ENCODE data around the gene NOPCHAP1. TPM values are rescaled to one million over a fixed set of nuclear protein-coding genes. Genes with fewer than 3 reads are reported as not detected.

Gene NOPCHAP1
- total RNA-seq, 1 donor from 2014 or later: 25.2 TPM

DNA sequence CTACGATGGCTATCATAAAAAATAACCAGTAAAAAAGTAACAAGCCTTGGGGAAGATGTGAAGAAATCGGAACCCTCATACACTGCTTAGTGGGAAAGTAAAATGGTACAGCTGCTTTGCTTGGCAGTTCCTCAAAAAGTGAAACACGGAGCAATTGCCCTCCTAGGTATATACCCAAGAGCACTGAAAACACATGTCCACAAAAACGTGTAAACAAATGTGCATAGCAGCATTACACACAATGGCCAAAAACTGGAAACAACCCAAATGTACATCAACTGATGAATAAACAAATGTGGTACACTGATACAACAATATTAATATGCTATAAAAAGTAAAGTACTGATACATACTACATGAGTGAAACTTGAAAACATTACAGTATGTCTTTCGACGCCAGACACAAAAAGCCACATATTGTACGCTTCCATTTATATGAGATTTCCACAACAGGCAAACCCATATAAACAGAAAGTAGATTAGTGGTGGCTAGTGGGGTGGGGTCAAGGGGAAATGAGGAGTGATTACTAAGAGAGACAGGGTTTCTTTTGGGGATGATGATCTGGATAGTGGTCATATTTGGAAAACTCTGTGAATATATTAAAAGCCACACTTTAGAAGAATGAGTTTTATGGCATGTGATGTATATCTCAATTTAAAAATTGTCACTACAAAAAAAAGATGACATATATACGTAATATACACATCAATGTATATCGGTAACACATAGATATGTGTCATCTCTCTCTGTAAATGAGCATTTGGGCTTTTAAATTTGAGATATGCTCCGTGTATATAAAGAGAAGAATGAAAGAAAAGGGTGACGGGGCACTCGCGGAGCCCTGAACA, 29.0 kb upstream of the NOPCHAP1 start:
- Mint-ChIP-seq H3K27ac (peak overlapping the region; percentile 67), H3K27me3 (ENCODE audit: low read depth) (peaks cover 43% of the 10 kb centered on the region), H3K4me3 (ENCODE audit: low read depth) (peak overlapping the region; percentile 78), H3K36me3 (ENCODE audit: low read depth) (no peaks in the 10 kb centered on the region), H3K9me3 (no peaks in the 10 kb centered on the region), H3K4me1 (ENCODE audit: low read depth) (peaks cover 24% of the 10 kb centered on the region)
- intact Hi-C loops (cut with micrococcal nuclease): loop anchor here (5.0 to 10.0 kb wide), 2 partner anchors 192 to 275 kb away; no protein-coding TSS in a partner anchor
- DNase-seq (ENCODE audit: low spot score): no peak

DNA sequence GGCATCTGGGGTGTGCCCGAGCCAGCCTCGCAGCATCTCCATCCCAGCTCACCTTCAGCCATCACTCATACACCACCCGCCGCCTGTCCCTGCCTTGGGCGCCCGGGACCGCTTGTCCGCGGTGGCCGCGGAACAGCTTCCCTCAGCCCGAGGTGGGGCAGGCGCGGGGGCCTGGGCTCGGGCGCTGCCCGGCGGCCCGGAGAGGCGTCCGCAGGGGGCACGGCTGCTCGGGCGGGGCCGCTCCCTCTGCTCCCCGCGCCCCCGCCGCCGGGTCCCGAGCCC, 28.5 kb upstream of the NOPCHAP1 start:
- Mint-ChIP-seq H3K4me3 (ENCODE audit: low read depth) (peak overlapping the region; percentile 78), H3K27me3 (ENCODE audit: low read depth) (peaks cover 44% of the 10 kb centered on the region), H3K9me3 (no peaks in the 10 kb centered on the region), H3K27ac (peak overlapping the region; percentile 67), H3K4me1 (ENCODE audit: low read depth) (peaks cover 24% of the 10 kb centered on the region), H3K36me3 (ENCODE audit: low read depth) (no peaks in the 10 kb centered on the region)
- DNase-seq (ENCODE audit: low spot score): peak; percentile 13
- intact Hi-C loops (cut with micrococcal nuclease): loop anchor here (5.0 to 10.0 kb wide), 2 partner anchors 193 to 275 kb away; no protein-coding TSS in a partner anchor

GRCh38 chr12:104958001-104958804, 27.9 kb upstream of the NOPCHAP1 start, which contains the start of gene SLC41A2:
TSS of gene SLC41A2 (minus strand) at chr12:104958290. CDS start at chr12:104928527, 29,763 bp downstream.
- Mint-ChIP-seq H3K27me3 (ENCODE audit: low read depth) (peaks cover 46% of the 10 kb centered on the region), H3K4me1 (ENCODE audit: low read depth) (peaks cover 24% of the 10 kb centered on the region), H3K9me3 (no peaks in the 10 kb centered on the region), H3K4me3 (ENCODE audit: low read depth) (peak within 1 kb of the TSS; percentile 87), H3K27ac (peak within 1 kb of the TSS; percentile 88), H3K36me3 (ENCODE audit: low read depth) (no peaks in the 10 kb centered on the region)
- DNase-seq (ENCODE audit: low spot score): peak; percentile 65
- intact Hi-C loops (cut with micrococcal nuclease): loop anchor here (1.0 to 10.0 kb wide), 4 partner anchors 28 to 276 kb away; partner anchors contain the start of gene NOPCHAP1

DNA sequence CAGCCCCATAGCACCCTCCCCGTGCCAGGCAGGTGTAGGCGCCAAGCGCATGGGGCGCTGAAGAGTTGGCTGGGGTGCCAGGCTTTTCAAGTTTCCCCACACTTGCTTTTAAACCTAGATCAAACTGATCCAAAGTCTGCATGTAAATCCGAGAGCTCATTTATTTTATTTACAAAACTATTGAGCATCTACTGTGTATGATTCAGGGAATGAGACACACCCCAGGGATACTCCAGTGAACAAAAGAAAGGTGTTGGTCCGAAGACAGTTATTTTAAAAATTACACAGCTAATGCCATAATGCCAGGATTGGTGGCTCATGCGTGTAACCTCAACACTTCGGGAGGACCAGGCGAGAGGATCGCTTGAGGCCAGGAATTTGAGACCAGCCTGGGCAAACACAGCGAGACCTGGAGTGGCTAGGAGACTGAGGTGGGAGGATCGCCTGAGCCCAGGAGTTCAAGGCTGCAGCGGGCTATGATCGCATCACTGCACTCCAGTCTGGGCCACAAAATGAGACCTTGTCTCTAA, 27.2 kb upstream of the NOPCHAP1 start:
- Mint-ChIP-seq H3K27ac (peak overlapping the region; percentile 88), H3K36me3 (ENCODE audit: low read depth) (no peaks in the 10 kb centered on the region), H3K4me1 (ENCODE audit: low read depth) (peaks cover 21% of the 10 kb centered on the region), H3K27me3 (ENCODE audit: low read depth) (peaks cover 49% of the 10 kb centered on the region), H3K4me3 (ENCODE audit: low read depth) (peak overlapping the region; percentile 87), H3K9me3 (no peaks in the 10 kb centered on the region)
- no peak for DNase-seq (ENCODE audit: low spot score)
- intact Hi-C loops (cut with micrococcal nuclease): loop anchor here (1.0 to 10.0 kb wide), 4 partner anchors 27 to 277 kb away; partner anchors contain the start of gene NOPCHAP1

DNA sequence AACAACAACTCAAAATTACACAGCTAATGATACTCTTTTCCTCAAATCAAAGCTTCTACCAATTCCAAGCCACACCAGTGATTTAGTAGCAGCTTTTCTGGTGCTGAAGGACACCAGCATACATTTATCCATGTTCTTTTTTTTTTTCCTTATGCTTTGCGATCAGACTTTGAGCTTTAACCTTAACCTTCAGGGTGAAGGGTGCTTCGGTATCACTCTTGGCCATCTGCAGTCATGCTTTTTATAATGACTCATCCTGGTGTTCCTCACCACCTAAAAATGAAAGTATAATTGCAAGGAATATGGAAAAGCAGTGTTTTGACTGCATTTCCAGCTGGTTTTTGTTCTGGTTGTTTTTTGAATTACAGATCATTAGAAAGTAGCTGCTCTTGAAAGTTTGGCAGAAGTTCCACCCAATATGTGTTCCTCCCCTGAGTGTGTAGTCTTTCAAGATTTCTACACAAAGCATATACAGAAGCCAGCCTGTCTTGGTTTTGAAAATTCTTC, 26.7 kb upstream of the NOPCHAP1 start:
- Mint-ChIP-seq H3K27ac (peak overlapping the region; percentile 88), H3K4me3 (ENCODE audit: low read depth) (peak overlapping the region; percentile 87), H3K27me3 (ENCODE audit: low read depth) (peaks cover 49% of the 10 kb centered on the region)

GRCh38 chr12:104960464-104960863, 25.7 kb upstream of the NOPCHAP1 start:
- Mint-ChIP-seq H3K27ac (no peak overlapping the region), H3K36me3 (ENCODE audit: low read depth) (no peaks in the 10 kb centered on the region), H3K27me3 (ENCODE audit: low read depth) (peaks cover 56% of the 10 kb centered on the region), H3K4me3 (ENCODE audit: low read depth) (no peak overlapping the region), H3K9me3 (no peaks in the 10 kb centered on the region), H3K4me1 (ENCODE audit: low read depth) (peaks cover 21% of the 10 kb centered on the region)
- no peak for DNase-seq (ENCODE audit: low spot score)
- intact Hi-C loops (cut with micrococcal nuclease): no loop called here

More for the DNA sequence above, 26.7 kb upstream of the NOPCHAP1 start:
- Mint-ChIP-seq H3K9me3 (no peaks in the 10 kb centered on the region), H3K36me3 (ENCODE audit: low read depth) (no peaks in the 10 kb centered on the region), H3K4me1 (ENCODE audit: low read depth) (peaks cover 21% of the 10 kb centered on the region)
- DNase-seq (ENCODE audit: low spot score): no peak
- intact Hi-C loops (cut with micrococcal nuclease): loop anchor here (5.0 to 10.0 kb wide), 2 partner anchors 195 to 277 kb away; no protein-coding TSS in a partner anchor

- no peak for DNase-seq (ENCODE audit: low spot score)
- H3K27ac Mint-ChIP-seq: no peak overlapping the region
- no peaks in the 10 kb centered on the region for H3K36me3 Mint-ChIP-seq (ENCODE audit: low read depth)
- intact Hi-C loops (cut with micrococcal nuclease): no loop called here
- H3K4me3 Mint-ChIP-seq (ENCODE audit: low read depth): no peak overlapping the region
- no peaks in the 10 kb centered on the region for H3K9me3 Mint-ChIP-seq
- peaks cover 46% of the 10 kb centered on the region for H3K27me3 Mint-ChIP-seq (ENCODE audit: low read depth)
- peaks cover 13% of the 10 kb centered on the region for H3K4me1 Mint-ChIP-seq (ENCODE audit: low read depth)
Measured at GRCh38 chr12:104963757-104964156, 22.4 kb upstream of the NOPCHAP1 start.

GRCh38 chr12:104964167-104964855, 21.8 kb upstream of the NOPCHAP1 start:
- Mint-ChIP-seq H3K4me1 (ENCODE audit: low read depth) (peaks cover 7% of the 10 kb centered on the region), H3K36me3 (ENCODE audit: low read depth) (no peaks in the 10 kb centered on the region), H3K4me3 (ENCODE audit: low read depth) (no peak overlapping the region), H3K27ac (no peak overlapping the region), H3K9me3 (no peaks in the 10 kb centered on the region), H3K27me3 (ENCODE audit: low read depth) (peaks cover 46% of the 10 kb centered on the region)
- DNase-seq (ENCODE audit: low spot score): no peak
- intact Hi-C loops (cut with micrococcal nuclease): no loop called here

GRCh38 chr12:104964856-104965205, 21.3 kb upstream of the NOPCHAP1 start:
- intact Hi-C loops (cut with micrococcal nuclease): no loop called here
- Mint-ChIP-seq H3K27me3 (ENCODE audit: low read depth) (peaks cover 46% of the 10 kb centered on the region), H3K36me3 (ENCODE audit: low read depth) (no peaks in the 10 kb centered on the region), H3K9me3 (no peaks in the 10 kb centered on the region), H3K4me1 (ENCODE audit: low read depth) (peaks cover 3% of the 10 kb centered on the region), H3K27ac (no peak overlapping the region), H3K4me3 (ENCODE audit: low read depth) (no peak overlapping the region)
- DNase-seq (ENCODE audit: low spot score): no peak

- Mint-ChIP-seq H3K27me3 (ENCODE audit: low read depth) (peaks cover 37% of the 10 kb centered on the region), H3K4me1 (ENCODE audit: low read depth) (peaks cover 3% of the 10 kb centered on the region), H3K4me3 (ENCODE audit: low read depth) (no peak overlapping the region), H3K27ac (no peak overlapping the region), H3K9me3 (no peaks in the 10 kb centered on the region), H3K36me3 (ENCODE audit: low read depth) (no peaks in the 10 kb centered on the region)
- intact Hi-C loops (cut with micrococcal nuclease): no loop called here
- no peak for DNase-seq (ENCODE audit: low spot score)
Measured at GRCh38 chr12:104966677-104967076, 19.4 kb upstream of the NOPCHAP1 start.

DNA sequence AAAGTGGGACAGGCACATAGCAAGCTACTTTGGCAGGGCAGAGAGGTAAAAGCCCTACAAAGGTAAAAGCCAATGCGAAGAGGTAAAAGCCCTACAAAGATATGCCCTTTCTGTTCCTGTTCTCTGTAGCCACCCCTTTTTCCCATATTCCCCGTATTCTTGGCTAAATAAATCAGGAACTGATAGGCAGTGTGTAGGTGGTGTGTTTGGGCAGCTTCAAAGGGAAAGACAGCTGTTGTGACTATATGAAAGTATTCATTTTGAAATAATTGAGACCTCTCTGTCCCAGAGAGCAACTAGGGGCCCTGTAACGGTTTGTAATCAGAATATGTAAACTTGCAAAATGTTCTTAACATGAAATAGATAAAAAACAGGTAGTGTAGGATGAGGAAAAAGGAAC, 16.8 kb upstream of the NOPCHAP1 start:
- no peak overlapping the region for H3K4me3 Mint-ChIP-seq (ENCODE audit: low read depth)
- intact Hi-C loops (cut with micrococcal nuclease): no loop called here
- H3K27me3 Mint-ChIP-seq (ENCODE audit: low read depth): peaks cover 18% of the 10 kb centered on the region
- peaks cover 3% of the 10 kb centered on the region for H3K4me1 Mint-ChIP-seq (ENCODE audit: low read depth)
- H3K36me3 Mint-ChIP-seq (ENCODE audit: low read depth): no peaks in the 10 kb centered on the region
- H3K27ac Mint-ChIP-seq: no peak overlapping the region
- no peak for DNase-seq (ENCODE audit: low spot score)
- H3K9me3 Mint-ChIP-seq: no peaks in the 10 kb centered on the region

DNA sequence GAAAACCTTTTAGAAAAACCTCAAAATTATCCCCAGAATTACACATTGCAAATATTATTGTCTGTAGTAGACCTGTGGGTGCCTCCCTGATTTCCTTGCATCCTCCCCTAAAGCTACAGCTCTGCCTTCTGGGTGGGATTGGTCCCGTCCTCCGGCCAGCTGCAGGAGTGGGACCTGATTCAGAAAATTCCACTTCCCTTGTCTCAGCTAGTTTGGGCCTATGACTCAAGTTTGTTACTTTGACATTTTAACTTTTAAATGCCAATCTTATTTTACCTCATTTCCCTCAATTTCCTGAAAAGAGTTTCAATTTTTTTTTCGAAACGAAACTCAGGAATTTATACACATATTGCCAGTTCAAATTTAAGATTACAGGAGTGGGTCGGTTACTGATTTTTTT, 14.8 kb upstream of the NOPCHAP1 start:
- Mint-ChIP-seq H3K36me3 (ENCODE audit: low read depth) (no peaks in the 10 kb centered on the region), H3K4me1 (ENCODE audit: low read depth) (peaks cover 3% of the 10 kb centered on the region), H3K9me3 (no peaks in the 10 kb centered on the region), H3K27ac (no peak overlapping the region), H3K27me3 (ENCODE audit: low read depth) (peaks cover 5% of the 10 kb centered on the region), H3K4me3 (ENCODE audit: low read depth) (no peak overlapping the region)
- intact Hi-C loops (cut with micrococcal nuclease): no loop called here
- DNase-seq (ENCODE audit: low spot score): no peak

Measured in activated T-helper 2 cell treated with anti-CD3 and anti-CD28 coated beads, Interferon-gamma antibody, Interleukin-2, Interleukin-4, amounts not matched to agents 10 μg/mL and 5 μg/mL and 100 μg/mL, durations not matched to agents 14 hours and 24 hours and 36 hours (primary cell).